ENCODE measurements around the gene KIF14. TPM values are rescaled to one million over a fixed set of nuclear protein-coding genes. Genes with fewer than 3 reads are reported as not detected.

KIF14 gene
- total RNA-seq, 1 donor from 2014 or later, result 2.6 TPM

- no peaks in the 10 kb centered on the region for H3K36me3 Mint-ChIP-seq (ENCODE audit: unreplicated experiment)
- H3K9me3 Mint-ChIP-seq (ENCODE audit: unreplicated experiment), result no peaks in the 10 kb centered on the region
- no peak for DNase-seq (ENCODE audit: extremely low spot score, unreplicated experiment)
- H3K4me3 Mint-ChIP-seq (ENCODE audit: unreplicated experiment), result no peak overlapping the region
- peaks cover 7% of the 10 kb centered on the region for H3K4me1 Mint-ChIP-seq (ENCODE audit: unreplicated experiment)
- TF ChIP-seq CTCF (IDR thresholded peaks at IDR 0.05), result no peak
- H3K27me3 Mint-ChIP-seq (ENCODE audit: unreplicated experiment), result no peaks in the 10 kb centered on the region
- no peak overlapping the region for H3K27ac Mint-ChIP-seq (ENCODE audit: unreplicated experiment)
Measured at GRCh38 chr1:200524092-200524491, 96.5 kb downstream of the KIF14 start.

GRCh38 chr1:200520735-200521134 lies 99.8 kb downstream of the KIF14 start:
- TF ChIP-seq CTCF (IDR thresholded peaks at IDR 0.05), result no peak
- H3K36me3 Mint-ChIP-seq (ENCODE audit: unreplicated experiment), result no peaks in the 10 kb centered on the region
- no peak overlapping the region for H3K27ac Mint-ChIP-seq (ENCODE audit: unreplicated experiment)
- H3K27me3 Mint-ChIP-seq (ENCODE audit: unreplicated experiment), result peaks cover under 1% of the 10 kb centered on the region
- H3K9me3 Mint-ChIP-seq (ENCODE audit: unreplicated experiment), result no peaks in the 10 kb centered on the region
- no peak for DNase-seq (ENCODE audit: extremely low spot score, unreplicated experiment)
- no peaks in the 10 kb centered on the region for H3K4me1 Mint-ChIP-seq (ENCODE audit: unreplicated experiment)
- H3K4me3 Mint-ChIP-seq (ENCODE audit: unreplicated experiment), result no peak overlapping the region

GRCh38 chr1:200518524-200518923 lies 102.0 kb downstream of the KIF14 start:
- H3K9me3 Mint-ChIP-seq (ENCODE audit: unreplicated experiment), result no peaks in the 10 kb centered on the region
- DNase-seq (ENCODE audit: extremely low spot score, unreplicated experiment), result no peak
- H3K27me3 Mint-ChIP-seq (ENCODE audit: unreplicated experiment), result peaks cover 18% of the 10 kb centered on the region
- H3K36me3 Mint-ChIP-seq (ENCODE audit: unreplicated experiment), result no peaks in the 10 kb centered on the region
- H3K4me1 Mint-ChIP-seq (ENCODE audit: unreplicated experiment), result no peaks in the 10 kb centered on the region
- H3K4me3 Mint-ChIP-seq (ENCODE audit: unreplicated experiment), result no peak overlapping the region
- no peak for TF ChIP-seq CTCF (IDR thresholded peaks at IDR 0.05)
- H3K27ac Mint-ChIP-seq (ENCODE audit: unreplicated experiment), result no peak overlapping the region

- Mint-ChIP-seq H3K9me3 (ENCODE audit: unreplicated experiment) (no peaks in the 10 kb centered on the region), H3K36me3 (ENCODE audit: unreplicated experiment) (no peaks in the 10 kb centered on the region), H3K27ac (ENCODE audit: unreplicated experiment) (no peak overlapping the region), H3K4me1 (ENCODE audit: unreplicated experiment) (peaks cover 2% of the 10 kb centered on the region), H3K27me3 (ENCODE audit: unreplicated experiment) (peaks cover 42% of the 10 kb centered on the region), H3K4me3 (ENCODE audit: unreplicated experiment) (no peak overlapping the region)
- no peak for DNase-seq (ENCODE audit: extremely low spot score, unreplicated experiment)
- no peak for TF ChIP-seq CTCF (IDR thresholded peaks at IDR 0.05)
Measured at GRCh38 chr1:200512191-200512590, 108.4 kb downstream of the KIF14 start.

GRCh38 chr1:200510228-200510623 lies 110.3 kb downstream of the KIF14 start:
- Mint-ChIP-seq H3K9me3 (ENCODE audit: unreplicated experiment) (no peaks in the 10 kb centered on the region), H3K27me3 (ENCODE audit: unreplicated experiment) (peaks cover 50% of the 10 kb centered on the region), H3K27ac (ENCODE audit: unreplicated experiment) (no peak overlapping the region), H3K4me1 (ENCODE audit: unreplicated experiment) (peaks cover 2% of the 10 kb centered on the region), H3K4me3 (ENCODE audit: unreplicated experiment) (no peak overlapping the region), H3K36me3 (ENCODE audit: unreplicated experiment) (no peaks in the 10 kb centered on the region)
- DNase-seq (ENCODE audit: extremely low spot score, unreplicated experiment), result peak; percentile 87
- TF ChIP-seq CTCF (IDR thresholded peaks at IDR 0.05), result peak; percentile 96
